ENCODE results near the gene IL4.
"Not testable (repeated sequence)": the region's sequence is repeated elsewhere in the genome, so short reads cannot be mapped to it uniquely, and the experiment has no call there.

The IL4 gene

DNA sequence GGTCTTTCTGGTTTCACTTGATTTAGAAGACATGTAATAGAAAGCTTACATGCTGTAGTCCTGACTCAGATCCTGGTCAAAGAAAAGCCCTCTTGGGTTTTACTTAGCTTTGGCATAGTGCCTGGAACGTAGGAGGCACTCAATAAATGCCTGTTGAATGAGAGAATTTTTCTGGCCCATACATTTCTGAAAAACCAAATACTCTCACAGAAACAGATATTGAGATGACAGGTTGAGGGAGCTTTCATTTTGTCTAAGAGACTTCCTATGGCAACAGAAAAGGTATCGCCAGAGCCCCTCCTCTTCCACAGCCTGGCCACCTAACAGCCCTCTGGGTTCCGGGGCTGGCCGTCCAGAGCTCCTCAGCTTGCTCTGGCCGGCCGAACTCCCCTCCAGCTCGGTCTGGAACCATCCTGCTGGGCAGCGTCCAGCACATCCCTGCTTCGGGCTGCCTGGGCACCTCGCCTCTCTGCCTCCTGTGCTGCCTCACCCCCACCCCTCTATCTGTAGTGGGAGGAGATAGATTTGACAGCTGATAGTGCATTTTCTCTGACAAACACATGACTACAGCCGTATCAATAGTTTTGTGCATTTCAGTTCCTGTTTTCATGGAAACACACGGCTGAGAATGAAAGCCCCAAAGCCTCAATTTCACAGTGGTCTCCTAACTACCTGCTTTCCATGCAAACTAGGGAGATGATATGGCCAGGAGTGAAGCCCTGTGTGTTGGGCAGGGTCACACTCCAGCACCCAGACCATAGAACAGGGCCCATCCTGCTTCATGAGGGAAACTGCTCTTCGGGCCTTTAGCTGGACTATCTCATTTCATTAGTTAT, 1.1 kb downstream of the IL4 start:
- DNase-seq (ENCODE audit: low read depth in 2 of 2): no peak

DNA sequence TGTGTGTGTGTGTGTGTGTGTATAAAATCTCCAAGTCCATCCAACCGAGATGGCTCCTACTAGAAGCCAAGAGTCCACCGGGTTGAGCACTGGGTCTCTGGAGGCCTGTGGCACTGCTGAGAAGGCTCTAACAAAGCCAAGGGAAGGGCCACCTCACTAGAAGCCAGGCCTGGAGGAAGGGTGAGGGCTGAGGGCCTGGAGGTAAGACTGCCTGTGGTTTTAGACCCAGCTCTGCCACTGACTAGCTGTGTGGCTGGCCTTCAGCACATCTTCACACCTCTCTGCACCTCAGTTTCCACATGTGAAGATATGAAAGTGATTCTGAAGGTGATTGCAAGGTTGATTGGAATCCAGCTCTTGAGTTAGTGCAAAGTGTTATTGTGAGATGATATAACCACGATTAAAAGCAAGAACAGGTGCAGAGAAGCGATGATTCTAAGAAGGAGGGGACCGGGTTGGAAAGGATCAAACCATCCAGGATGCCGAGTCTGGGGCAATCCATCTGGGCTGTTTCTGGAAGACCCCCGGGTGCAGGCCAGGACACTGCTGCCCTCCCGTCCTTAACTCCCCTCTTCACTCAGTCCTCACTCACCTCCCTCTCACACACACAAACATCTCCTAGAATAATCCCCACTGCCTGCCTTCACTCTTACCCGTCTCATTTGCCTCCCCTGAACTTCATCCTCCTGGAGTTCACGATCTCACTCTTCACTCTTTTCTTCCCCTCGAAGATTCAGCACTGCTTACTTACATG, 2.3 kb downstream of the IL4 start:
- no peak for DNase-seq (ENCODE audit: low read depth in 2 of 2)

DNA sequence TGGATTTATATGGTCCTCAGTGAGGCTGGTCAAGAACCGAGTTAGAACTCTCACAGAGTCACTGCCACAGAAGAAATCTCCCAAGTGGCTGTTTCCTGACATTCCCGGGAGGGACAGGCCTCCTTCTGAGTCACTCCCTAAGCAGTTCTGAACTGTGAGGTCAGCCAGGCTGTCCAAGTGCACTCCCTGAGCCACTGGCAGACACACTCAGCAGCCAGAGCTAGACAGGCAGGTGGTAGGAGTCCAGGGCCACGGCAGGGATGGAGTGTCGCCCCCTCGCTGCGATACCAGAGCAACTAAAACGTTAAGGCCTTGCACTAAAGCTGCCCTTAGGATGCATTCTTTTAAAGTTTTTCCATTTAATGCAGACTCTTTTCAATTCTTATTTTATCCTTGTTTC, 3.4 kb downstream of the IL4 start:
- DNase-seq (ENCODE audit: low read depth in 2 of 2): no peak

DNA sequence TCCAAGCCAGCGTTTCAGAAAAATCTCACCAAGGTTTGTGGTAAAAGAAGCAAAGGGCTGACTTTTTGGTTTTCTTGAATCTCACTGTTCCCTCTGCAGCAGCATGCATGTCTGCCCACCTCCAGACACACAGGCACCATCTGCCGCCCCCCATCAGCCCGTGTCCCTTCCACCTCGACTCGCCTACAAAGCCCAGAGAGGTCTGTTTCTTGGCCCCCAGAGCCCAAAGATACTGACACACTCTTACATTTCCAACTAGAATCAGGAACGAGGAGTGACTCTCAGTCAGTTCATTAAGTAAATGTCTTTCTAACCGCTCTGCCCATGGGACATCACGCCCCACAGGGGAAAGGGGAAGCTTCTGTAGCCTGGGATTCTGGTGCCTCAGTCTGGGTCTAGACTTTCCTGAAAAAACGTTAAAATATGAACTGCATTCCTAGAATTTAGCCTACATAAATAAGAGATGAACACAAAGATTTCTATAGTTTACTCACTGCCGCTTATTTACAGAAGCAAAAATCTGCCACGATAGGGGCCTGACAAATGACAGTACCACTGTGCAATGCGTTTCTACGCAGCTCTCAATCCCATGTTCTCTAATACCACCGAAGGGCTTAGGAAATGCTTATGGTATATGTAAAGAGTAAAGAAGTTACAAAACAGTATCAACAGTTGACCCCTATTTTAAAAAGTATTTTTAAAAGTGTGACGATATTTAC, 4.1 kb downstream of the IL4 start:
- DNase-seq (ENCODE audit: low read depth in 2 of 2): no peak

DNA sequence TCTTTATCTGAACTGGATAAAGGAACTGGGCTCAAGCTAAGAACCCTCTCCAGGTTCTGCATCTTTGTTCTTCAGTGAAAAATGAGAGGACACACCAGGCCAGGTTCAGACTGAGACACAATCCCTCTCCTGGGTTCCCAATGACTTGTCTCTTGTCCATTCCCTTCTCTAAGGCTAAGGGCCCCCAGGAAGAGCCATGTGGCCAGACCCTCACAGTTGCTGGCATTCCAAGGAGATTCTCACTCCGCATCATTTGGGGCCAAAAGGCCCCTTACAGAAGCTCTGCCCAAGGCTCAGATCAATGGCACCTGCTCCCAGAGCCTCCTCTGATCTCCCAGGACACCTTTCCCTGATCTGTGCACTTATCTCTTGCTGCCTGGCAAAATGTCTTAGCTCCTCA, 4.9 kb downstream of the IL4 start:
- no peak for DNase-seq (ENCODE audit: low read depth in 2 of 2)

DNA sequence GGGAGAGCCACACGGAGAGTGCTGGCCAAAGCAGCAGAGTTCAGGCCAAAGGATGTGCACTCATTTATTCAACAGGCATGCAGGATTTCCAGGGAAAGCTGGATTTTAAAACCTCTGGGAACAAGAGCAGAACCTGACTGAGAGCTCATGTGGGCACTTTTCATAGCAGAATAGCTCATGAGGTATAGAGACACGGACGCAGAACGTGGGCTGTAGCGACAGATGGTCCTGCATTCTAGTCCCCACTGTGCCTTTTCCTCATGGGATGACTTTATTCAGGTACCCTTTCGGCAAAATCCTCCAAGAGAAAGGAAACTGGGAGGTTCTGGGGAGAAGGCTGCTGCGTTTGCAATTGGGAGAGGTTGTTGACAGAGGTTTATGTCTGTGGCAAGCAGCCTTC, 5.4 kb downstream of the IL4 start:
- no peak for DNase-seq (ENCODE audit: low read depth in 2 of 2)

DNA sequence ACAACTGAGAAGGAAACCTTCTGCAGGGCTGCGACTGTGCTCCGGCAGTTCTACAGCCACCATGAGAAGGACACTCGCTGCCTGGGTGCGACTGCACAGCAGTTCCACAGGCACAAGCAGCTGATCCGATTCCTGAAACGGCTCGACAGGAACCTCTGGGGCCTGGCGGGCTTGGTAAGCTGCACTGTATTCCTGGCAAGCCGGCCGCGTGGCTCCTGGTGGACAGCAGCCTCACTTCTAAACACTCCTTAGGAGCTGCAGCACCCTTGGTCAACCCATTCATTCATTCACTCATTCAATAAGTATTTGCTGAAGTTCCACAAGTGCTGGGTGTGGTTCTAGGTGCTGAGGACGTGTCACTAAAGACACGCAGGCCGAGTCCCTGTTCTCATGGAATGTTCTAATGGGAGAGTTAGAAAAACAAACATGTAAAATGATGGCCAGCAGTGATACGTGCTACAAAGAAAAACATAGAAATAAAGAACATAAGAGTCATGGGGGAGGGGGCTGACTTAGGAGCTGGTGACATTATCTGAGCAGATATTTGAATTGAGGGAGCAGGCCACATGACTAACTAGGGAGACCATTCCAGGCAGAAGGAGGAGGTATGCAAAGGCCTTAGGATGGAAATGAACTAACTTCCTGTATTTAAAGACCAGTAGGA, 6.1 kb downstream of the IL4 start:
- no peak for DNase-seq (ENCODE audit: low read depth in 2 of 2)

DNA sequence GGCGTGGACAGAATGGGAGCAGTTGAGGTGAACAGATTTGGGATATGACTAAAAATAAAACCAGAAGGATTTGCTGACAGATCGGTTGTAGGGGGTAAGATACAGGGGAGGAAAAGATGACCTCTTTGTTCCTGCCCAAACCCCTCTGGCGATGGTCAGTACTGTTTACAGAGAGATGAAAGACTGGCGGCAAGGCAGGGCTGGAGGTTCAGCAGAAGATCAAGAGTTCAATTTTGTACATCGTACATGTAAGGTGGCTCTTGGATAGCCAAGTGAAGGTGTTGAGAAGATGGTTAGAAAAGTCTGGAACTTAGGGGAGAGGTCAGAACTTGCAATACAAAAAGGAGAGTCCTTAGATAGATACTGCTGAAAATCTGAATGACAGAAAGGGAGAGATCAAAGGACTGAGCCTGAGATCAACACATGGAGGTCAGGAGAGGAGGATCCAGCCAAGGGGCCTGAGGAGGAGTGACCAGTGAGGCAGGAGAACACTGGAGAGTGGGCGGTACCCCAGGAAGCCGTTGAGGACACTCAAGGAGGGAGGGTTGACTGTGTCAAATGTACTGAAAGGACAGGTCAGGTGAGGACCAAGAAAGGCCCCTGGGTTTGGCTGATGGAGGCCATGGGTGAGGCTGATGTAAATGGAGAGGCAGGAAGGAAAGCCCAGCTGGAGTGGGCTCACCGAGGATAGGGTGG, 7.1 kb downstream of the IL4 start:
- DNase-seq (ENCODE audit: low read depth in 2 of 2): no peak

DNA sequence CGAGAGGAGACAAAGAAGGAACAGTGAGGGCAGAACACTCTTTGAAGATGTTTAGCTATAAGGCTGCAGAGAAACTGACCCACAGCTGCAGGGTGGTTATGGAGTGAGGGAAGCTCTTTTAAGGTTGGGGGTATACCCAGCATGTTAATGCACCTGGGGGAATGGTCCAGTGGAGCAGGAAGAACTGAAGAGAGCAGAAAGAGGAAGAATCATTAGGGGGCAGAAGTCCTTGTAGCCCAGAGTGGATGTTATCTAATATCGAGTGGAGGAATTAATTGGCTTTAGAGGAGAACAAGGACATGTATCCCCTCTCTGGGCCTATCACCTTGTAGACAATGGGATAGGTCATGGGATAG, 7.7 kb downstream of the IL4 start:
- DNase-seq (ENCODE audit: low read depth in 2 of 2): no peak

DNA sequence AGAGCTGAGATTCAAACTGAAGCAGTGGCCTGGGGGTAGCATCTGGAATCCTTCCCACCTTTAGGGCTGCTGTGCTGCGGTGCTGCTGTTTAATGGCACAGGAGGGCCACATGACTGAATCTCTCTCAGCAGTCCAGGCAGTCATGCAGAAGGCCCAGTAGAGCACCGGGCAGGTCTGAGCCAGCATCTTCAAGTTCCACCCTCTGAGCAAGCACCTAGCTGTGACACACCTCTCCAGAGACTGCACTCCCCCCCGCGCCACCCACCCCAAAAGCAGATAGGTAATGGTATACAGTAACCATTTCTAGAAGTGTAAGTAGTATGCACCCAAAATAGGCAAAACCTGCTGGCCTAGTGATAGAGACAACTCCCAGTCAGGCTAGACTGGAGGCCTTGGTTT, 8.2 kb downstream of the IL4 start:
- no peak for DNase-seq (ENCODE audit: low read depth in 2 of 2)

DNA sequence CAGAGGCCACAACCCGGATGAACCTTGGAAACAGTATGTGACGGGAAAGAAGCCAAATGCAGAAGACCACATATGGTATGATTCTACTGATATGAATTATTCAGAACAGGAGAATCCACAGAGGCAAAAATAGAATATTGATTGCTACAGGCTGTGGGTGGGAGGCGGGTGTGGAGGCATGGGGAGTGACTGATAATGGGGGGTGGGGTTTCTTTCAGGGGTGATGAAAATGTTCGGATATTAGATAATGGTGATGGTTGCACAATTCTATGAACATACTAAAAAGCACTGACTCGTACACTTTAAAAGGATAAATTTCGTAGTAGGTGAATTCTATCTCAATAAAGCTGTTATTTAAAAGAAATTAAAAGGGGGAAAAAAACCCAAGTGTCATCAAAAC, 10.7 kb downstream of the IL4 start:
- DNase-seq (ENCODE audit: low read depth in 2 of 2): no peak

DNA sequence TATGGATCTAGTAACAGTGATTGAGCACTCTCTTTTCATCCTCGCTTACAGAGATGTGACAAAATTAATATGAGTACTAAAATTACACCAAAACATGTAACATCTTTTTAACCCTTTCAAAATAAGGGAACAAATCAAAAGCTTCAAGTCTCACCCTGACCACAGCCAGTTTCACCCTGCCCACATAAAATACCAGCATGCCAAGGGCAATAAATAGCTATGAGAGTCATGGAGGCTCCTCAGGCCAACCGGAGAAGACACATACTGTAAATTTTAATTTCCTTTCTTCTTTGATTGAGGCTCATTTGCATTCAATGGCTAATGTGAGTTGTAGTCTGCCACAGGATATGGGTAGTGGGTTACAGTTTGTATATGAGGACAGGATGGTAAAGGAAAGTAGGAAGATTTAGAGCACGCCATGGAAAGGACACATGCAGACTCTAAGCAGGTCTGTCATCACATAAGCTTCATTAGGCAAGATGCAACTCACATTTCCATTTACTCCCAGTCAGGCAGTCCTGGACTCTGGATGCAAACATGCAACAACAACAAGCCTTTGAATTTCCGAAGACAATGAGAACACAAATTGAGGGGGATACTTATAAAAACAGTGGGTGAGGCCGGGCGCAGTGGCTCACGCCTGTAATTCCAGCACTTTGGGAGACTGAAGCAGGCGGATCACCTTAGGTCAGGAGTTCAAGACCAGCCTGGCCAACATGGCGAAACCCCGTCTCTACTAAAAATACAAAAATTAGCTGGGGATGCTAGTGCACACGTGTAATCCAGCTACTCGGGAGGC, 11.3 kb downstream of the IL4 start:
- DNase-seq (ENCODE audit: low read depth in 2 of 2): no peak

DNA sequence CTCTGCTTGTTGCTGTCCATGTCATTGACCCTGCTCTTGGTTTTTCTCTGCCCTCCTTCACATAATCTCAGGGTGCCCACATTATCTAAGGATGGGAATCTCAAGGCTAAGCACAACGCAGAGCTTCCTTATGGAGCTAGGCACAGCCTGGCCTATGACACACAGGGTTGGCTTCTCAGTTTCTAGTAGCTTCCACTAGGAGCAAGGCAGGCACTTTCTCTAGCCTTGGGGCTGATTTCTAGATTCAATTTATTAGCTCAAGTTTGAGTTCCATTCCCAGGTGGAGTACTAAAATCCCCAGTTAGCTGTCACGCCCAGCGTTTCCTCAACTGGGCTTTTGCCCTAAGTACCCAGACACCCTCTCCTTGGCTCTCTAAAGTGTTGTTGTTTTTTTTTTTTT, 12.4 kb downstream of the IL4 start:
- no peak for DNase-seq (ENCODE audit: low read depth in 2 of 2)

DNA sequence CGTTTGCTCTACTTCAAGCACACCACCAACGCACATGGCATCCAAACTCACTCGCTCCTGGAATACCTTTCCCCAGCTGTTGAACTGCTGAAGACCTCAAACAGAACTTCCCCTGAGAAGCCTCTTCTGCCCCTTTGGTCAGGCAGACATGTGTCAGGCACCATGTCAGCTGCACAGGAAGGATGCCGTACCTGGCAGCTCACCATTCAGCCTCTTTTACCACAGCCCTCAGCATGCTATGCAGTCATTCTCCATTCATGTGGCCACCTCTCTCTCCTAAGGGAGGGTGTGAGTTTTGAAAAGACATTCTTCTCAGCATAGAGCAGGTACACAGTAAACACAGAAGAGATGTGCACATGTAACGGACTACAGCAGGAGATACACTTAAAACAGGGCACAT, 14.2 kb downstream of the IL4 start:
- DNase-seq (ENCODE audit: low read depth in 2 of 2): no peak

DNA sequence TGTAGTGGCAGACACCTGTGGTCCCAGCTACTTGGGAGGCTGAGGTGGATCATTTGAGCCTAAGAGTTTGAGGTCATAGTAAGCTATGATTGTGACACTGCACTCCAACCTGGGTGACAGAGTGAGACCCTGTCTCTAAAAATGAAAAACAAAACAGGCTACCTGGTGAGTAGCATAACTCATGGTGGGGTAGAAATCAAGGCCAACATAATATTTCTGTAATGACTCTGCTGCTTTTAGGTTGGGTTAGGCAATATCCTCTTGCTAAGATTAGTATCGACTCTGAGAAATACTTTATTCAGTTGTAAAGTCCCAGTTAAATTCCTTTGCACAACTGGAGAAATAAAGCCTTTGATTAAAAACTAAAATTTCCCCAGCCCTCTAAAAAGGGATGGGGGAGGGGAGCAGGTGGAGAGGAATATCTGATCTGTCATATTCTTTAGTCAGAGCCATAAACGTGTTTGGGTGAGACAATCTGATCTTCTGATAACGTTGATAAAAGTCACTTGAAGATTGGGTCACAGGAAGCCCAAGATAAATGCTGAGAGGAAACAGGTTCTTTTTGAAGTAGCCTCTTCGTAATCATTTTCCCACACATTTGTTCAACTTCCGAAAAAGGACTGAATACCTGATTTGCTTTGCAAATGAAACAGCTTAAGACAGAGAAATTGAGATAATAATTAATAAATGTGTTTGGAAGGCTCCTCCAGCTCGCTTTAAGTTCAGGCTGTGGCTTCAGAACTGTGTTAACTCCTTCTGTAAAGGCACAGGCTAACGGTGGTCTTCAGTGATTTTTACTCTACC, 14.9 kb downstream of the IL4 start:
- no peak for DNase-seq (ENCODE audit: low read depth in 2 of 2)

DNA sequence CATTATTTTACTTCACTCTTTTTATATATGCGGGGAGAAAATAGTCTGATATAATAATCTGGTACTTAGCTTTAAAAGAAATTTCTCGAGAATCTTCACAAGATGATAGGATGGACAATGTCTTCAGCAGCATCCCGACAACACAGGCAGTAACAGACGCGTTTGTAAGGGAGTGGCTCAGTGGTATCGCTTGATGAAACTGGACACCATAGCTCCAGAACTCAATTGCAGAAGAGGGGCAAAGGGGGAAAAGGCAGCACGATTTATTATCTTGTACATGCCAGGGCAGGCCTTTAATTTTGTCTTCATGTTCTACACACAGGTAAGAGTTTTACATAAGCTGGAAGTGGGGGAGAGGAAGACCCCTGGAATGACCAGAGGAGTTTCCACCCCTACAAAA, 15.7 kb downstream of the IL4 start:
- no peak for DNase-seq (ENCODE audit: low read depth in 2 of 2)

DNA sequence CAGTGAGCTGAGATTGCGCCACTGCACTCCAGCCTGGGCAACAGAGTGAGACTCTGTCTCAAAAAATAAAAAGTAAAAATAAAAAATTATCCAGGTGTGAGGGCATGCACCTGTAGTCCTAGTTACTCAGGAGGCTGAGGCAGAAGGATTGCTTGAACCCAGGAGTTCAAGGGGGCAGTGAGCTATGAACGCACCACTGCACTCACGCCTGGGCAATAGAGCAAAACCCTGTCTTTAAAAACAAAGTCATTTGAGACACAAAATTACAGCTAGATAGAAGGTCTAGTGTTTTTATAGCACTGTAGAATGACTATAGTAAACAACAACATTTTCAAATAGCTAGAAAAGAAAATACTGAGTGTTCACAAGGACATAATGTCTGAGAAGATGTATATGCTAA, 16.4 kb downstream of the IL4 start:
- DNase-seq (ENCODE audit: low read depth in 2 of 2): no peak

DNA sequence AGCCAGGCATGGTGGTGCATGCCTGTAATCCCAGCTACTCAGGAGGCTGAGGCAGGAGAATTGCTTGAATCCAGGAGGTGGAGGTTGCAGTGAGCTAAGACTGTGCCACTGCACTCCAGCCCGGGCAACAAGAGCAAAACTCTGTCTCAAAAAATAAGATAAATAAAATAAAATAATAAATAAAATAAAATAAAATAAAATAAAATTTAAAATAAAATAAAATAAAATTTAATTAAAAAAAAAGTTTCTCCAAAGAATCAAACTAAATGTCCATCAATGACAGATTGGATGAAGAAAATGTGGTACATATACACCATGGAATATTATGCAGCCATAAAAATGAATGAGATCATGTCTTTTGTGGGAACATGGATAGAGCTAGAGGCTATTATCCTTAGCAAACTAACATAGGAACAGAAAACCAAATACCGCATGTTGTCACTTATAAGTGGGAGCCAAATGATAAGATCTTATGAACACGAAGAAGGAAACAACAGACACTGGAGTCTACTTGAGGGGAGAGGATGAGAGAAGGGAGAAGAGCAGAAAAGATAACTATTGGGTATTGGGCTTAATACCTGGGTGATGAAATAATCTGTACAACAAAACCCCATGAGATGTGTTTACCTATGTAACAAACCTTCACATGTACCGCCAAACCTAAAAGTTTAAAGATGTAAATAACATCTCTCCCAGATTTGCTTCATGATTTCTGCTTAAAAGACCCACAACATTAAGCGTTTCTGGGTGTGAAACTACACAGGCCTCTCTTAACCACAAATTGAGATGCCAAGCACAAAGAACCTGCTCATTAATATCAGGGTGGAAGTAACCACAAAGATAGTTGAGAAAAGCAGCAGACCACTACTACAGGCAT, 18.2 kb downstream of the IL4 start:
- DNase-seq (ENCODE audit: low read depth in 2 of 2): not testable (repeated sequence)

DNA sequence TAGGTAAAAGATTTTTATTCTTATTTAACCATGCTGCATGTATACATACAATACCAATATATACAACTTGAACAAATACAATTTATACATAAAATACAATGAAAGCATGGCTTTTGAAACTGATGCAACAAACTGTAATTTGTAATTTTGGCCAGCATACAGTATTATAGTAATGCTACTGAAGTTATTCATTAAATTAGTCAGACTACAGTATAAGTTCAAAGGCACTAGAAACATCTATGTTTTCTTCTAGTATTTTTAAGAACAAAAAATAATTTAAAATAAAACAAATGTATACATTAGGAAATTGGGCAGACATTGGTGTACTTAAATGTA, 18.8 kb downstream of the IL4 start:
- no peak for DNase-seq (ENCODE audit: low read depth in 2 of 2)

Measured in stimulated activated CD8-positive, alpha-beta memory T cell treated with anti-CD3 and anti-CD28 coated beads, Interleukin-7, amount 100 ng/mL, for 4 hours (primary cell).